ENCODE data around the gene CHST8.

The CHST8 gene

GRCh38 chr19:33627962-33628839, 6.4 kb downstream of the CHST8 start:
- Mint-ChIP-seq H3K9me3 (no peaks in the 10 kb centered on the region), H3K27ac (no peak overlapping the region), H3K27me3 (peaks cover 21% of the 10 kb centered on the region), H3K4me1 (no peaks in the 10 kb centered on the region), H3K4me3 (no peak overlapping the region), H3K36me3 (no peaks in the 10 kb centered on the region)

GRCh38 chr19:33628921-33629825, 7.4 kb downstream of the CHST8 start:
- H3K27me3 Mint-ChIP-seq: peaks cover 15% of the 10 kb centered on the region
- no peak overlapping the region for H3K27ac Mint-ChIP-seq
- no peaks in the 10 kb centered on the region for H3K9me3 Mint-ChIP-seq
- H3K36me3 Mint-ChIP-seq: no peaks in the 10 kb centered on the region
- H3K4me1 Mint-ChIP-seq: no peaks in the 10 kb centered on the region
- H3K4me3 Mint-ChIP-seq: no peak overlapping the region

- Mint-ChIP-seq H3K27ac (no peak overlapping the region), H3K4me1 (no peaks in the 10 kb centered on the region), H3K27me3 (peaks cover 10% of the 10 kb centered on the region), H3K9me3 (no peaks in the 10 kb centered on the region), H3K36me3 (no peaks in the 10 kb centered on the region), H3K4me3 (no peak overlapping the region)
Measured at GRCh38 chr19:33629826-33630375, 8.1 kb downstream of the CHST8 start.

GRCh38 chr19:33630880-33631608, 9.3 kb downstream of the CHST8 start:
- Mint-ChIP-seq H3K27me3 (peaks cover 8% of the 10 kb centered on the region), H3K36me3 (peaks cover 1% of the 10 kb centered on the region), H3K27ac (no peak overlapping the region), H3K4me3 (no peak overlapping the region), H3K9me3 (no peaks in the 10 kb centered on the region), H3K4me1 (no peaks in the 10 kb centered on the region)

- Mint-ChIP-seq H3K9me3 (no peaks in the 10 kb centered on the region), H3K36me3 (peaks cover 1% of the 10 kb centered on the region), H3K4me1 (no peaks in the 10 kb centered on the region), H3K27me3 (peaks cover 8% of the 10 kb centered on the region), H3K27ac (no peak overlapping the region), H3K4me3 (no peak overlapping the region)
Measured at GRCh38 chr19:33631609-33631973, 9.8 kb downstream of the CHST8 start.

GRCh38 chr19:33634361-33635091, 12.8 kb downstream of the CHST8 start:
- H3K27me3 Mint-ChIP-seq: peaks cover 4% of the 10 kb centered on the region
- no peaks in the 10 kb centered on the region for H3K9me3 Mint-ChIP-seq
- no peaks in the 10 kb centered on the region for H3K4me1 Mint-ChIP-seq
- peaks cover 1% of the 10 kb centered on the region for H3K36me3 Mint-ChIP-seq
- H3K27ac Mint-ChIP-seq: no peak overlapping the region
- H3K4me3 Mint-ChIP-seq: no peak overlapping the region

GRCh38 chr19:33638167-33639034, 16.6 kb downstream of the CHST8 start:
- peaks cover 2% of the 10 kb centered on the region for H3K27me3 Mint-ChIP-seq
- no peaks in the 10 kb centered on the region for H3K4me1 Mint-ChIP-seq
- no peaks in the 10 kb centered on the region for H3K9me3 Mint-ChIP-seq
- no peak overlapping the region for H3K4me3 Mint-ChIP-seq
- H3K36me3 Mint-ChIP-seq: peaks cover 1% of the 10 kb centered on the region
- no peak overlapping the region for H3K27ac Mint-ChIP-seq

- no peak overlapping the region for H3K27ac Mint-ChIP-seq
- H3K4me3 Mint-ChIP-seq: no peak overlapping the region
- no peaks in the 10 kb centered on the region for H3K4me1 Mint-ChIP-seq
- peaks cover 4% of the 10 kb centered on the region for H3K27me3 Mint-ChIP-seq
- no peaks in the 10 kb centered on the region for H3K9me3 Mint-ChIP-seq
- peaks cover 1% of the 10 kb centered on the region for H3K36me3 Mint-ChIP-seq
Measured at GRCh38 chr19:33639035-33639681, 17.4 kb downstream of the CHST8 start.

GRCh38 chr19:33640773-33641172, 19.0 kb downstream of the CHST8 start:
- no peak overlapping the region for H3K27ac Mint-ChIP-seq
- no peaks in the 10 kb centered on the region for H3K9me3 Mint-ChIP-seq
- H3K27me3 Mint-ChIP-seq: peaks cover 4% of the 10 kb centered on the region
- H3K36me3 Mint-ChIP-seq: no peaks in the 10 kb centered on the region
- no peaks in the 10 kb centered on the region for H3K4me1 Mint-ChIP-seq
- H3K4me3 Mint-ChIP-seq: no peak overlapping the region

- no peak overlapping the region for H3K4me3 Mint-ChIP-seq
- H3K27ac Mint-ChIP-seq: no peak overlapping the region
- no peaks in the 10 kb centered on the region for H3K36me3 Mint-ChIP-seq
- H3K9me3 Mint-ChIP-seq: no peaks in the 10 kb centered on the region
- no peaks in the 10 kb centered on the region for H3K4me1 Mint-ChIP-seq
- peaks cover 6% of the 10 kb centered on the region for H3K27me3 Mint-ChIP-seq
Measured at GRCh38 chr19:33641261-33641660, 19.5 kb downstream of the CHST8 start.

- Mint-ChIP-seq H3K9me3 (no peaks in the 10 kb centered on the region), H3K27me3 (peaks cover 8% of the 10 kb centered on the region), H3K4me1 (no peaks in the 10 kb centered on the region), H3K27ac (no peak overlapping the region), H3K4me3 (no peak overlapping the region), H3K36me3 (no peaks in the 10 kb centered on the region)
Measured at GRCh38 chr19:33641956-33642498, 20.3 kb downstream of the CHST8 start.

- no peak overlapping the region for H3K4me3 Mint-ChIP-seq
- H3K4me1 Mint-ChIP-seq: no peaks in the 10 kb centered on the region
- no peak overlapping the region for H3K27ac Mint-ChIP-seq
- no peaks in the 10 kb centered on the region for H3K36me3 Mint-ChIP-seq
- peaks cover 9% of the 10 kb centered on the region for H3K27me3 Mint-ChIP-seq
- H3K9me3 Mint-ChIP-seq: no peaks in the 10 kb centered on the region
Measured at GRCh38 chr19:33644284-33644836, 22.6 kb downstream of the CHST8 start.

GRCh38 chr19:33646306-33646705, 24.6 kb downstream of the CHST8 start:
- Mint-ChIP-seq H3K4me1 (no peaks in the 10 kb centered on the region), H3K27me3 (peaks cover 9% of the 10 kb centered on the region), H3K9me3 (no peaks in the 10 kb centered on the region), H3K4me3 (no peak overlapping the region), H3K36me3 (no peaks in the 10 kb centered on the region), H3K27ac (no peak overlapping the region)
